Measurements from ENCODE around the gene IL34.

DNA sequence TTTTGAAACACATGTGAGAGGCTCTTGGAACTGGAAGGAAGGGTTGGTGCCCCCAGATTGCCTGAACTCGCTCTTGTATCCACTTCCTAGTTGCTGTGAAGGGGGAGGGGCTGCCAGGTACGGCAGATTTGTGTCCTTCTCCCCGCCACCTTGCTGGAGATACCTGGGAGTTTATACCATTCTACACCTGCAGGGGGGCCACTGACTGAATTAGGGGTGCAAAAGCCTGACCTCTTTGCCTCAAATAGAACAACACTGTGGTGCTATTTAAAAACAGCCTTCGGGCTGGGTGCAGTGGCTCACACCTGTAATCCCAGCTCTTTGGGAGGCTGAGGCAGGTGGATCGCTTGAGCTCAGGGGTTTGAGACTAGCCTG, 35.1 kb upstream of the IL34 start:
- TF ChIP-seq, protein P1, sequence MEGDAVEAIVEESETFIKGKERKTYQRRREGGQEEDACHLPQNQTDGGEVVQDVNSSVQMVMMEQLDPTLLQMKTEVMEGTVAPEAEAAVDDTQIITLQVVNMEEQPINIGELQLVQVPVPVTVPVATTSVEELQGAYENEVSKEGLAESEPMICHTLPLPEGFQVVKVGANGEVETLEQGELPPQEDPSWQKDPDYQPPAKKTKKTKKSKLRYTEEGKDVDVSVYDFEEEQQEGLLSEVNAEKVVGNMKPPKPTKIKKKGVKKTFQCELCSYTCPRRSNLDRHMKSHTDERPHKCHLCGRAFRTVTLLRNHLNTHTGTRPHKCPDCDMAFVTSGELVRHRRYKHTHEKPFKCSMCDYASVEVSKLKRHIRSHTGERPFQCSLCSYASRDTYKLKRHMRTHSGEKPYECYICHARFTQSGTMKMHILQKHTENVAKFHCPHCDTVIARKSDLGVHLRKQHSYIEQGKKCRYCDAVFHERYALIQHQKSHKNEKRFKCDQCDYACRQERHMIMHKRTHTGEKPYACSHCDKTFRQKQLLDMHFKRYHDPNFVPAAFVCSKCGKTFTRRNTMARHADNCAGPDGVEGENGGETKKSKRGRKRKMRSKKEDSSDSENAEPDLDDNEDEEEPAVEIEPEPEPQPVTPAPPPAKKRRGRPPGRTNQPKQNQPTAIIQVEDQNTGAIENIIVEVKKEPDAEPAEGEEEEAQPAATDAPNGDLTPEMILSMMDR (IDR thresholded peaks at IDR 0.05; ENCODE audit: poor library complexity, severe bottlenecking) = no peak
- TF ChIP-seq MXI1 (conservative IDR thresholded peaks at IDR 0.05; ENCODE audit: poor library complexity, severe bottlenecking) = no peak
- no peak for TF ChIP-seq EZH2 (IDR thresholded peaks at IDR 0.05; ENCODE audit: borderline replicate concordance, insufficient read depth, low read length, poor library complexity, severe bottlenecking)
- TF ChIP-seq SMC3 (conservative IDR thresholded peaks at IDR 0.05; ENCODE audit: poor library complexity) = no peak
- TF ChIP-seq POLR2AphosphoS5 (IDR thresholded peaks at IDR 0.05) = no peak
- no peak for TF ChIP-seq EP300 (conservative IDR thresholded peaks at IDR 0.05; ENCODE audit: poor library complexity, severe bottlenecking)
- no peak for TF ChIP-seq TAF1 (IDR thresholded peaks at IDR 0.05; ENCODE audit: low read depth)
- TF ChIP-seq RAD21 (conservative IDR thresholded peaks at IDR 0.05) = no peak

Data from neural cell (in vitro differentiated cells).